Measurements from ENCODE around the gene HNF1B. TPM values are rescaled to one million over a fixed set of nuclear protein-coding genes. Genes with fewer than 3 reads are reported as not detected.

HNF1B gene
- total RNA-seq, 4 donors from 2014 or later, result not detected

DNA sequence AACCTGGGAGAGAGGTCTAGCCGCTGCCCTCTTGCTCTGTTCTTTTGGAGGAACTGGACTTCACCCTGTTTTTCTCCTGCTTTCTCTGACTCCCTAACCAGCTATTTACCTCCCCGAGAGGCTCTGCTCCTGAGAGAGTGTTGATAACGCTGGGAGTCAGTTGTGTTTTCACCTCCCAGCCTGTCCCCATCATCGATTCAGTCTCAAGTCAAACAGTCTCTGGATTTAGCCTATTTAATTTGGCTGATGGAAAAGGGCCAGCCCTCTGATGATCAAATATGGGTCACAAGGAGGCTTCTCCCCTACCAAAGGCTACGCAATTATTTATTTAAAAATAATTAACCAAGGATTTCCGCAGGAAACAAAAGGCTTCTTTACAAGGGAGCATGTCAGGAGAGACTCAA, 31.8 kb downstream of the HNF1B start:
- no peak for TF ChIP-seq POLR2A (IDR thresholded peaks at IDR 0.05)
- TF ChIP-seq, protein P1, sequence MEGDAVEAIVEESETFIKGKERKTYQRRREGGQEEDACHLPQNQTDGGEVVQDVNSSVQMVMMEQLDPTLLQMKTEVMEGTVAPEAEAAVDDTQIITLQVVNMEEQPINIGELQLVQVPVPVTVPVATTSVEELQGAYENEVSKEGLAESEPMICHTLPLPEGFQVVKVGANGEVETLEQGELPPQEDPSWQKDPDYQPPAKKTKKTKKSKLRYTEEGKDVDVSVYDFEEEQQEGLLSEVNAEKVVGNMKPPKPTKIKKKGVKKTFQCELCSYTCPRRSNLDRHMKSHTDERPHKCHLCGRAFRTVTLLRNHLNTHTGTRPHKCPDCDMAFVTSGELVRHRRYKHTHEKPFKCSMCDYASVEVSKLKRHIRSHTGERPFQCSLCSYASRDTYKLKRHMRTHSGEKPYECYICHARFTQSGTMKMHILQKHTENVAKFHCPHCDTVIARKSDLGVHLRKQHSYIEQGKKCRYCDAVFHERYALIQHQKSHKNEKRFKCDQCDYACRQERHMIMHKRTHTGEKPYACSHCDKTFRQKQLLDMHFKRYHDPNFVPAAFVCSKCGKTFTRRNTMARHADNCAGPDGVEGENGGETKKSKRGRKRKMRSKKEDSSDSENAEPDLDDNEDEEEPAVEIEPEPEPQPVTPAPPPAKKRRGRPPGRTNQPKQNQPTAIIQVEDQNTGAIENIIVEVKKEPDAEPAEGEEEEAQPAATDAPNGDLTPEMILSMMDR (IDR thresholded peaks at IDR 0.05), result no peak
- H3K4me3 ChIP-seq (ENCODE audit: low read depth, poor library complexity, severe bottlenecking), result no peak overlapping the region
- intact Hi-C loops (cut with DNase I; ENCODE audit: low total_unique reads), result no loop called here
- WGBS, 2 donors, result 63 to 75% methylated on average over 6 of the region's 6 CpGs
- no peak for DNase-seq (ENCODE audit: low spot score in 2 of 2)

DNA sequence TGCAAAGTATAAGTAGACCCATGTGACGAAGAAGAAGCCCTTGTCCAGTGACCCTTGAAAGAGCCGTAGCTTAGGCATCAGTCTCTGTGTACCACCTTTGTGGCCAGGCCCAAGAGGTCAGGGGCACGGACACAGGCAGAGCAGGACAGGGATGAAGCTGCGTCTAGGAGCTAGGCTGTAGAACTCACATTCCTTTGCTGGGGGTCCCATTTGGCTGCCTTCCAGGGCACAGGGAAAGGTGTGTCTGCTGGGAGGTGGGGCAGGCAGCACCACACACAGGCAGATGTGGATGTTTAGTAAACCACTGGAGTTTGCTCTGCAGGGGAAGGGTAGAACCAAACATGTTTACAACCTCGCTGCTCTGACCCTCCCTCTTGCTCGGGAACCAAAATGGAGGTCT, 33.7 kb downstream of the HNF1B start:
- H3K4me3 ChIP-seq (ENCODE audit: low read depth, poor library complexity, severe bottlenecking), result no peak overlapping the region
- intact Hi-C loops (cut with DNase I; ENCODE audit: low total_unique reads), result no loop called here
- no peak for DNase-seq (ENCODE audit: low spot score in 2 of 2)
- WGBS, 2 donors, result 76 to 79% methylated on average over 6 of the region's 6 CpGs
- TF ChIP-seq POLR2A (IDR thresholded peaks at IDR 0.05), result no peak
- TF ChIP-seq, protein P1 (IDR thresholded peaks at IDR 0.05), result no peak

DNA sequence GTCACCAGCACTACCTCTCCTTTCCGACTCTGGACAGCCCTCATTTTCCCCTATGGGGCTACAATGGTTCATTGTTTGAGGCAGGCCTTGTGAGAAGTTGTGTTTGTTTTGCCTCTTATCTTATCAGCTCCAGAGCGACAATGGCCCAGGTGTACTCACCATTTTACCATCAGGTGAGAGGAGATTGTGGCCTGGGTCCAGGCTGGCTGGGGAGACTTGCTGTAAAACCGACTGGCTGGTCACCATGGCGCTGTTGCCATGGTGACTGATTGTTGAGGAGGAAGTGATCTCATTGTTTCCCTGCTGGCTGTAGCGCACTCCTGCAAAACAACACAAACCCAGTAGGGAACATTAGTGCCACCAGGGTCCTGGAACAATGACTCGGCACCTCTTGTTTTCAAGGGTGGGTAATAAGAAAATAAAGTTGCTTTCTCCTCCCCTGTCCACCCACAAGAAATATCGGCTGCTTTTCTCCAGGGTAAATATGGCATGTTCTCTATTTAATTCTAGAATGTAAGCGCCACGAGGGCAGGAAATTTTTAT, 34.4 kb downstream of the HNF1B start:
- H3K4me3 ChIP-seq (ENCODE audit: low read depth, poor library complexity, severe bottlenecking), result no peak overlapping the region
- TF ChIP-seq POLR2A (IDR thresholded peaks at IDR 0.05), result no peak
- TF ChIP-seq, protein P1 (IDR thresholded peaks at IDR 0.05), result no peak
- no peak for DNase-seq (ENCODE audit: low spot score in 2 of 2)
- WGBS, 2 donors, result 62 to 67% methylated on average over 9 of the region's 9 CpGs
- intact Hi-C loops (cut with DNase I; ENCODE audit: low total_unique reads), result no loop called here

DNA sequence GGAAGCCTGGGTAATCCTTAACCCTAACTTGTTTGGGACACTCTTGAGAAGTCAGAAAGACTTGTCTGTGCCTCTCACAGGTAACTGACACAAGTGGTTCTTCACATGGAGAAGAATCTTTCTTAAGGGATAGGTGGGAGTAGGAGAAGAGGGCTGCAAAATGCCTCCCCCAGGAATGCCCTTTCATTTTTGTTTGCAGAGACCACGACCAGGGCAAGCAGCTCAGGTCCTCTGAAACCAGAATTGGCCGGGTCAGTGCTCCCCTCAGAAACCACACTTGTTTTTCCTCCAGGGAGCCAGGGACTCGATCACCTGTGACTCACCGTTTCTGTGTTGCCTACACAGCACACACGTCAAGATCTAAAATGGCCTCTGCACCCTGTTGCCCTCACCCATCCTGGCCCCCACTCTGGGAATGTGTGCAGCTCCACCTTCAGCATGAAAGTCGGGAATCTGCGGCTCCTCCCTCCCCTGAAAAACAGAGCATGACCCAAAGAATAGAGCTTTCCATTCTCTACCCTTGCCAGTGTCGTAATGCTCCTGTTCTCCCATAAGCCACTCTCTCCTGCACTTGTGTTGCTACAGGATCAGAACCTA, 36.1 kb downstream of the HNF1B start:
- no peak overlapping the region for H3K4me3 ChIP-seq (ENCODE audit: low read depth, poor library complexity, severe bottlenecking)
- no peak for TF ChIP-seq POLR2A (IDR thresholded peaks at IDR 0.05)
- TF ChIP-seq, protein P1 (IDR thresholded peaks at IDR 0.05), result no peak
- DNase-seq (ENCODE audit: low spot score in 2 of 2), result no peak
- intact Hi-C loops (cut with DNase I; ENCODE audit: low total_unique reads), result no loop called here
- WGBS, 2 donors, result 56 to 65% methylated on average over 8 of the region's 8 CpGs

DNA sequence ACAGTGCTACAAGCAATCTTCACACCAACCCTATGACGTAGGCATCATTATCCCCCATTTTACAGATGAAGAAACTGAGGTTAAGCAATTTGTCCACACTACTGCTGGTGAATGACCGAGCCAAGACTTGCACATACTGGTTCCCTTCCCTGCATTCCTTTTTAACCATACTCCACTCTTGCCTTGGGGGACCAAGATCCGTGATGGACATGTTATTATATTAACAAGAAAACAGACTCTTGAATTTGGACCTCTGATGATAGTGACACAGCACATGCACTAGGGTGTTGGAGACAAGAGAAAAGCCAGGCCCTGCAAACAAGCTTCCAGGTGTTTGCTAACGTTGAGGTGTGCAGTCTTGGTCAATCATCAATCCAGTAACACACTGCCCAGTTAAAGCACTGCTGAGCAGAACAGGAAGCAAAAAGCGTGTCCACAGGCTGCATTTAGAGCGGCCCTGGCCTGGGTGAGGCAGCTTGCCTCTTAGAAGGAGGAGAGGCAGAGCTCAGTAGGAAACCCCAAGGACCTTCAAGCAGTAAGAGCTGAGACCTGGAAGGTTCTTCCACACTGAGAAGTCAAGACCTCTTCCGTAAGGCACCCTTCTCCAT, 36.7 kb downstream of the HNF1B start:
- DNase-seq (ENCODE audit: low spot score in 2 of 2), result no peak
- TF ChIP-seq, protein P1 (IDR thresholded peaks at IDR 0.05), result no peak
- intact Hi-C loops (cut with DNase I; ENCODE audit: low total_unique reads), result no loop called here
- 86% methylated on average over 7 of the region's 7 CpGs for WGBS, 2 donors
- no peak overlapping the region for H3K4me3 ChIP-seq (ENCODE audit: low read depth, poor library complexity, severe bottlenecking)

Measured in lower leg skin (tissue), 4 donors.